Mammary epithelial cell (primary cell): ENCODE measurements around the gene PAFAH2.

Experiments
- CTCF ChIP-seq, 2 donors: IDR thresholded peaks in 1 of 2; conservative IDR thresholded peaks in 1 of 2; 2 replicates each; pipeline ENCODE4 v1.5.1; 2011 to 2012; ENCODE audit warnings: inconsistent platforms in 2 of 2, low read length in 2 of 2, mild to moderate bottlenecking in 2 of 2, control low read depth in 1 of 2, low read depth in 1 of 2; ENCODE audit not compliant: insufficient read depth in 1 of 2; ENCODE audit errors: extremely low read depth in 1 of 2
- EZH2 ChIP-seq: IDR thresholded peaks from 2 replicates; pipeline ENCODE4 v1.6.1; 2012; ENCODE audit warnings: low read length, inconsistent platforms, borderline replicate concordance

GRCh38 chr1:26010825-26011224 is 13.0 kb upstream of the PAFAH2 start:
- no peak for TF ChIP-seq CTCF (conservative IDR thresholded peaks at IDR 0.05 in 1 of 2, IDR thresholded peaks at IDR 0.05 in 1 of 2; ENCODE audit: extremely low read depth in 1 of 2, insufficient read depth in 1 of 2, low read depth in 1 of 2, low read length in 2 of 2)
- TF ChIP-seq EZH2, result no peak
